Pancreas (tissue), 10 donors: ENCODE measurements around the gene AIG1. TPM values are rescaled to one million over a fixed set of nuclear protein-coding genes. Genes with fewer than 3 reads are reported as not detected.

ENCODE experiments used
- ATAC-seq, 4 donors: fragments of 200-7000 bp; cut with Tn5 transposase; one replicate each; pipeline versions ENCODE4 v1.8.0 to v1.9.1; 2020; ENCODE audit warnings: mild to moderate bottlenecking in 4 of 4, moderate library complexity in 4 of 4
- DNase-seq, 6 donors: peaks; one replicate each; pipeline ENCODE4 v3.0.0-alpha.2; 2020
- FAIRE-seq: peaks from 2 replicates; lab custom pipeline; 2012; peaks lifted over from hg19 to GRCh38; lab: Jason Lieb, UNC
- H3K27ac ChIP-seq, 4 donors: fragments of 200-600 bp; sonication (generic); 1 replicate in 3 of 4; 2 replicates in 1 of 4; pipeline versions ENCODE4 v1.5.0 to v1.8.0; 2020
- H3K27me3 ChIP-seq, 4 donors: fragments of 200-600 bp; one replicate each; pipeline ENCODE4 v1.8.0; 2021
- H3K36me3 ChIP-seq, 3 donors: fragments of 200-600 bp; sonication (generic) in 1 of 3; one replicate each; pipeline versions ENCODE4 v1.5.0 to v1.8.0; 2020 to 2021
- H3K4me1 ChIP-seq, 3 donors: fragments of 200-600 bp; one replicate each; pipeline ENCODE4 v1.8.0; 2021
- H3K4me3 ChIP-seq, 4 donors: fragments of 200-600 bp; sonication (generic) in 2 of 4; one replicate each; pipeline versions ENCODE4 v1.5.0 to v1.8.0; 2020 to 2021
- H3K9me3 ChIP-seq, 4 donors: fragments of 200-600 bp; one replicate each; pipeline ENCODE4 v1.8.0; 2021
- CTCF ChIP-seq, 4 donors: fragments of 200-600 bp; sonication (generic) in 3 of 4; IDR thresholded peaks; one replicate each; pipeline versions ENCODE4 v1.5.0 to v1.8.0; 2021; ENCODE audit warnings: antibody characterized with exemption in 4 of 4
- WGBS, 2 donors: extraction: QIAGEN DNeasy Blood & Tissue Kit; methylation state at CpG; one replicate each; pipeline ENCODE4 v1.1.7; 2013; 5-methylcytosine and 5-hydroxymethylcytosine counted together
- intact Hi-C, 3 donors: fragments of 100-400 bp; cut with DNase I; formaldehyde crosslinking; loops; one replicate each; pipeline versions ENCODE4 v1.11.1 to v1.14.2; 2022
- polyA plus RNA-seq, 2 donors: library from polyadenylated mRNA; stranded (reverse); fragments of 200-250 nt; gene quantifications; one replicate each; pipeline ENCODE4 v1.2.3, GENCODE V29; 2013
- total RNA-seq, 6 donors: library from RNA; stranded (reverse); fragmentation: NEBNext Ultra II Directional in 4 of 6; extraction: Animal tissue kit (Norgen Biotek cat#: 25700) in 4 of 6; gene quantifications; one replicate each; pipeline versions ENCODE4 v1.2.1 to v1.2.4, GENCODE V29; 2021 to 2023
- donor health status: healthy with polysubstance abuse.
- donor health status: DM: no; HTN: no; CAD: no; lungs with moderate emphysema.
- donor health status: DM: no; HTN: no; CAD: no.
- donor health status: control.
- donor health status: control.
- donor health status: Bipolar disorder and iron deficiency.
- donor health status: DM: yes; HTN: yes; CAD: no.
- donor health status: DM: no; HTN: no; CAD: no.
- donor health status: DM: no; HTN: no; CAD: no.
- donor health status: DM: yes; HTN: yes; CAD: no.

The AIG1 gene
- total and polyA plus RNA-seq, 8 donors = 8.7 to 28.9 (median 14.9) TPM

GRCh38 chr6:143107911-143108761 is 47.4 kb downstream of the AIG1 start:
- H3K36me3 ChIP-seq = no peaks in the 10 kb centered on the region
- H3K4me1 ChIP-seq = no peaks in the 10 kb centered on the region
- no peaks in the 10 kb centered on the region for H3K9me3 ChIP-seq
- FAIRE-seq (no peak), ATAC-seq (no peak), DNase-seq (no peak)
- H3K4me3 ChIP-seq = no peak overlapping the region
- WGBS, 2 donors = 79 to 80% methylated on average over 6 of the region's 6 CpGs
- H3K27ac ChIP-seq = no peak overlapping the region
- TF ChIP-seq CTCF (IDR thresholded peaks at IDR 0.05) = no peak
- no peaks in the 10 kb centered on the region for H3K27me3 ChIP-seq
- intact Hi-C loops = no loop called here

GRCh38 chr6:143109196-143109595 is 48.5 kb downstream of the AIG1 start:
- FAIRE-seq (no peak), DNase-seq (no peak), ATAC-seq (no peak)
- Histone ChIP-seq H3K36me3 (no peaks in the 10 kb centered on the region), H3K27ac (no peak overlapping the region), H3K27me3 (no peaks in the 10 kb centered on the region), H3K9me3 (no peaks in the 10 kb centered on the region), H3K4me1 (no peaks in the 10 kb centered on the region), H3K4me3 (no peak overlapping the region)
- WGBS, 2 donors = 81 to 86% methylated on average over 4 of the region's 4 CpGs
- intact Hi-C loops = no loop called here
- no peak for TF ChIP-seq CTCF (IDR thresholded peaks at IDR 0.05)

- no peak for DNase-seq
- WGBS, 2 donors = 93 to 96% methylated on average over 4 of the region's 4 CpGs
- no peak for ATAC-seq
- H3K4me1 ChIP-seq = no peaks in the 10 kb centered on the region
- H3K27me3 ChIP-seq = no peaks in the 10 kb centered on the region
- H3K4me3 ChIP-seq = no peak overlapping the region
- no peaks in the 10 kb centered on the region for H3K9me3 ChIP-seq
- intact Hi-C loops = no loop called here
- FAIRE-seq = no peak
- no peak overlapping the region for H3K27ac ChIP-seq
- no peak for TF ChIP-seq CTCF (IDR thresholded peaks at IDR 0.05)
- no peaks in the 10 kb centered on the region for H3K36me3 ChIP-seq
Observed at GRCh38 chr6:143110572-143110971, 49.9 kb downstream of the AIG1 start.

GRCh38 chr6:143110996-143111395 is 50.3 kb downstream of the AIG1 start:
- FAIRE-seq (no peak), DNase-seq (no peak), ATAC-seq (no peak)
- H3K9me3 ChIP-seq = no peaks in the 10 kb centered on the region
- H3K4me3 ChIP-seq = no peak overlapping the region
- 94 to 97% methylated on average over 1 of the region's 1 CpG for WGBS, 2 donors
- H3K4me1 ChIP-seq = no peaks in the 10 kb centered on the region
- no peaks in the 10 kb centered on the region for H3K36me3 ChIP-seq
- intact Hi-C loops = no loop called here
- H3K27me3 ChIP-seq = no peaks in the 10 kb centered on the region
- TF ChIP-seq CTCF (IDR thresholded peaks at IDR 0.05) = no peak
- H3K27ac ChIP-seq = no peak overlapping the region

- no peak overlapping the region for H3K27ac ChIP-seq
- no peak for FAIRE-seq
- WGBS, 2 donors = 75 to 78% methylated on average over 4 of the region's 4 CpGs
Observed at GRCh38 chr6:143111443-143111842, 50.8 kb downstream of the AIG1 start.

More at GRCh38 chr6:143111443-143111842, 50.8 kb downstream of the AIG1 start:
- ATAC-seq (no peak), DNase-seq (no peak)
- no peaks in the 10 kb centered on the region for H3K9me3 ChIP-seq
- H3K4me1 ChIP-seq = no peaks in the 10 kb centered on the region
- no peaks in the 10 kb centered on the region for H3K27me3 ChIP-seq
- no peak overlapping the region for H3K4me3 ChIP-seq
- H3K36me3 ChIP-seq = no peaks in the 10 kb centered on the region
- TF ChIP-seq CTCF (IDR thresholded peaks at IDR 0.05) = no peak
- intact Hi-C loops = no loop called here
